ENCODE data around the gene CASP3.

Gene CASP3

DNA sequence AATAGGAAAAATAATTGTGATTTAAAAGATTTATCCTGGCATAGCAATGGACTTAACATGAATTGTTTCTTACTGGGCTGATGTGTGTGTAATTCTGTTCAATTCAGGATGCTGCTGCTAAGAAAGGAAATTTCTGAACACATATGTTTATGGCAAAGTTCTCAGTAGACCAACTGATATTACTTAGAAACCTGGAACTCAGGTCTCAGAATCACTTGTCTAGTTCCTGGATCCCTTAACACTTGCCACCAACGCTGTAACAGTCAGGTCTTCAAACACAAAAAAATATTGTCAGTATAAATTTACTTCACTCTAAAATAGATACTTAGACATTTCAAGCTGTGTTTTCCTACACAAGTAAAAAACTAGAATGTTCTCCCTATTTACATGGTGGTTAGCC is 5.5 kb downstream of the CASP3 start:
- Histone ChIP-seq H2BK120ac (ENCODE audit: low read depth, low read length) (no peak overlapping the region), H2BK12ac (ENCODE audit: low read length) (no peak overlapping the region), H3K27me3 (ENCODE audit: control insufficient read depth in 3 of 3, insufficient read depth in 3 of 3, low read depth in 1 of 3, low read length in 3 of 3) (no peaks in the 10 kb centered on the region), H3K9me3 (replicated peaks in 1 of 2; ENCODE audit: control insufficient read depth in 2 of 2, insufficient read depth in 1 of 2, low read depth in 1 of 2, low read length in 2 of 2) (no peaks in the 10 kb centered on the region), H2AK5ac (ENCODE audit: low read depth, low read length) (no peak overlapping the region), H4K8ac (ENCODE audit: low read depth, low read length) (no peak overlapping the region), H3K4me2 (ENCODE audit: insufficient read depth, low read length, poor library complexity, severe bottlenecking) (no peak overlapping the region), H3K79me1 (ENCODE audit: low read depth, low read length) (peaks cover 2% of the 10 kb centered on the region), H3K4ac (ENCODE audit: low read length) (no peak overlapping the region), H3K27ac (replicated peaks; ENCODE audit: low read length) (no peak overlapping the region), H4K91ac (ENCODE audit: low read depth, low read length, poor library complexity) (no peak overlapping the region), H3K23ac (ENCODE audit: low read depth, low read length, poor library complexity) (no peak overlapping the region), H3K36me3 (replicated peaks in 1 of 2; ENCODE audit: control insufficient read depth in 2 of 2, insufficient read depth in 2 of 2, low read length in 2 of 2) (peaks cover 2 to 38% of the 10 kb centered on the region in 2 donors), H2BK5ac (ENCODE audit: low read length) (no peak overlapping the region), H3K18ac (ENCODE audit: low read length) (no peak overlapping the region), H3K9ac (ENCODE audit: low read depth, low read length, poor library complexity) (no peak overlapping the region), H3K4me1 (ENCODE audit: control insufficient read depth in 2 of 2, insufficient read depth in 1 of 2, low read depth in 1 of 2, low read length in 2 of 2) (peaks cover 8% of the 10 kb centered on the region in 2 donors), H2AFZ (ENCODE audit: low read length) (no peak overlapping the region), H3K4me3 (ENCODE audit: low read length in 2 of 2) (no peak overlapping the region), H3K14ac (ENCODE audit: low read length) (no peak overlapping the region), H2BK15ac (ENCODE audit: low read length) (no peak overlapping the region)
- no CpG with 5 or more reads among the region's 1 CpG for WGBS, 2 donors (ENCODE audit: extremely low coverage in 2 of 2, insufficient read length in 2 of 2, insufficient replicate concordance in 1 of 2)
- no peak for DNase-seq (ENCODE audit: low spot score)

GRCh38 chr4:184641451-184641850 is 7.8 kb downstream of the CASP3 start:
- H4K8ac ChIP-seq (ENCODE audit: low read depth, low read length) = no peak overlapping the region
- H3K27me3 ChIP-seq (ENCODE audit: control insufficient read depth in 3 of 3, insufficient read depth in 3 of 3, low read depth in 1 of 3, low read length in 3 of 3) = no peaks in the 10 kb centered on the region
- no CpG with 5 or more reads among the region's 5 CpGs for WGBS, 2 donors (ENCODE audit: extremely low coverage in 2 of 2, insufficient read length in 2 of 2, insufficient replicate concordance in 1 of 2)
- H3K27ac ChIP-seq (replicated peaks; ENCODE audit: low read length) = no peak overlapping the region
- peaks cover 8 to 61% of the 10 kb centered on the region in 2 donors for H3K36me3 ChIP-seq (replicated peaks in 1 of 2; ENCODE audit: control insufficient read depth in 2 of 2, insufficient read depth in 2 of 2, low read length in 2 of 2)
- peaks cover 2% of the 10 kb centered on the region for H3K79me1 ChIP-seq (ENCODE audit: low read depth, low read length)
- no peak overlapping the region for H3K14ac ChIP-seq (ENCODE audit: low read length)
- peaks cover 0 to 2% of the 10 kb centered on the region in 2 donors for H3K4me1 ChIP-seq (ENCODE audit: control insufficient read depth in 2 of 2, insufficient read depth in 1 of 2, low read depth in 1 of 2, low read length in 2 of 2)
- no peak overlapping the region for H2BK120ac ChIP-seq (ENCODE audit: low read depth, low read length)
- H2BK12ac ChIP-seq (ENCODE audit: low read length) = no peak overlapping the region
- no peak overlapping the region for H2BK5ac ChIP-seq (ENCODE audit: low read length)
- H3K9ac ChIP-seq (ENCODE audit: low read depth, low read length, poor library complexity) = no peak overlapping the region
- H2BK15ac ChIP-seq (ENCODE audit: low read length) = no peak overlapping the region
- no peak overlapping the region for H3K18ac ChIP-seq (ENCODE audit: low read length)
- no peak overlapping the region for H3K4ac ChIP-seq (ENCODE audit: low read length)
- no peak overlapping the region for H3K4me3 ChIP-seq (ENCODE audit: low read length in 2 of 2)
- H2AK5ac ChIP-seq (ENCODE audit: low read depth, low read length) = no peak overlapping the region
- H2AFZ ChIP-seq (ENCODE audit: low read length) = no peak overlapping the region
- no peak for DNase-seq (ENCODE audit: low spot score)
- H4K91ac ChIP-seq (ENCODE audit: low read depth, low read length, poor library complexity) = no peak overlapping the region
- no peaks in the 10 kb centered on the region for H3K9me3 ChIP-seq (replicated peaks in 1 of 2; ENCODE audit: control insufficient read depth in 2 of 2, insufficient read depth in 1 of 2, low read depth in 1 of 2, low read length in 2 of 2)
- H3K4me2 ChIP-seq (ENCODE audit: insufficient read depth, low read length, poor library complexity, severe bottlenecking) = no peak overlapping the region
- H3K23ac ChIP-seq (ENCODE audit: low read depth, low read length, poor library complexity) = no peak overlapping the region

GRCh38 chr4:184641022-184641421 is 8.2 kb downstream of the CASP3 start:
- H3K79me1 ChIP-seq (ENCODE audit: low read depth, low read length) = peaks cover 2% of the 10 kb centered on the region
- no CpG with 5 or more reads among the region's 3 CpGs for whole genome bisulfite sequencing, 2 donors (ENCODE audit: extremely low coverage in 2 of 2, insufficient read length in 2 of 2, insufficient replicate concordance in 1 of 2)
- no peak overlapping the region for H4K91ac ChIP-seq (ENCODE audit: low read depth, low read length, poor library complexity)
- H2BK12ac ChIP-seq (ENCODE audit: low read length) = no peak overlapping the region
- H3K4me3 ChIP-seq (ENCODE audit: low read length in 2 of 2) = no peak overlapping the region
- no peak for DNase-seq (ENCODE audit: low spot score)
- H3K18ac ChIP-seq (ENCODE audit: low read length) = no peak overlapping the region
- H3K4me2 ChIP-seq (ENCODE audit: insufficient read depth, low read length, poor library complexity, severe bottlenecking) = no peak overlapping the region
- no peak overlapping the region for H2AFZ ChIP-seq (ENCODE audit: low read length)
- H2BK5ac ChIP-seq (ENCODE audit: low read length) = no peak overlapping the region
- H3K36me3 ChIP-seq (replicated peaks in 1 of 2; ENCODE audit: control insufficient read depth in 2 of 2, insufficient read depth in 2 of 2, low read length in 2 of 2) = peaks cover 11 to 61% of the 10 kb centered on the region in 2 donors
- no peak overlapping the region for H3K27ac ChIP-seq (replicated peaks; ENCODE audit: low read length)
- peaks cover 0 to 2% of the 10 kb centered on the region in 2 donors for H3K4me1 ChIP-seq (ENCODE audit: control insufficient read depth in 2 of 2, insufficient read depth in 1 of 2, low read depth in 1 of 2, low read length in 2 of 2)
- no peak overlapping the region for H2BK15ac ChIP-seq (ENCODE audit: low read length)
- H3K9me3 ChIP-seq (replicated peaks in 1 of 2; ENCODE audit: control insufficient read depth in 2 of 2, insufficient read depth in 1 of 2, low read depth in 1 of 2, low read length in 2 of 2) = no peaks in the 10 kb centered on the region
- no peaks in the 10 kb centered on the region for H3K27me3 ChIP-seq (ENCODE audit: control insufficient read depth in 3 of 3, insufficient read depth in 3 of 3, low read depth in 1 of 3, low read length in 3 of 3)
- H3K9ac ChIP-seq (ENCODE audit: low read depth, low read length, poor library complexity) = no peak overlapping the region
- H3K23ac ChIP-seq (ENCODE audit: low read depth, low read length, poor library complexity) = no peak overlapping the region
- no peak overlapping the region for H3K14ac ChIP-seq (ENCODE audit: low read length)
- no peak overlapping the region for H4K8ac ChIP-seq (ENCODE audit: low read depth, low read length)
- H2BK120ac ChIP-seq (ENCODE audit: low read depth, low read length) = no peak overlapping the region
- H2AK5ac ChIP-seq (ENCODE audit: low read depth, low read length) = no peak overlapping the region
- no peak overlapping the region for H3K4ac ChIP-seq (ENCODE audit: low read length)

DNA sequence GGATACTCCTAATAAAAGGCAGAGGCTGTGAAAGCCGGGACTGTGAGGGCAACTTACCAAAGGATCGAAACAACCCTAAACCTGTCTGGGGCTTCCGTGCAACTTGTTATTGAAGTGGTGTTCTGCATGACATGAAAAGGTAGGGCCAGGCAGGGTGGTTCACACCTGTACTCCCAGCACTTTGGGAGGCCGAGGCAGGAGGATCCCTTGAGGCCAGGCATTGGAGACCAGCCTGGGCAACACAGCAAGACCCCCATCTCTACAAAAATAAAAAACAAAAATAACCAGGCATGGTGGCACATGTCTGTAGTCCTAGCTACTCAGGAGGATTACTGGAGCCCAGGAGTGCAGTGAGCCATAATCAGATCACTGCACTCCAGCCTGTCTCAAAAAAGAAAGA is 12.3 kb downstream of the CASP3 start:
- no peak overlapping the region for H4K91ac ChIP-seq (ENCODE audit: low read depth, low read length, poor library complexity)

More for the DNA sequence above, 12.3 kb downstream of the CASP3 start:
- Histone ChIP-seq H2BK15ac (ENCODE audit: low read length) (no peak overlapping the region), H3K4ac (ENCODE audit: low read length) (no peak overlapping the region), H3K9me3 (replicated peaks in 1 of 2; ENCODE audit: control insufficient read depth in 2 of 2, insufficient read depth in 1 of 2, low read depth in 1 of 2, low read length in 2 of 2) (no peaks in the 10 kb centered on the region), H3K79me1 (ENCODE audit: low read depth, low read length) (no peaks in the 10 kb centered on the region), H3K4me1 (ENCODE audit: control insufficient read depth in 2 of 2, insufficient read depth in 1 of 2, low read depth in 1 of 2, low read length in 2 of 2) (no peaks in the 10 kb centered on the region), H3K9ac (ENCODE audit: low read depth, low read length, poor library complexity) (no peak overlapping the region), H2AFZ (ENCODE audit: low read length) (no peak overlapping the region), H3K23ac (ENCODE audit: low read depth, low read length, poor library complexity) (no peak overlapping the region), H2AK5ac (ENCODE audit: low read depth, low read length) (no peak overlapping the region), H3K27me3 (ENCODE audit: control insufficient read depth in 3 of 3, insufficient read depth in 3 of 3, low read depth in 1 of 3, low read length in 3 of 3) (no peaks in the 10 kb centered on the region), H3K14ac (ENCODE audit: low read length) (no peak overlapping the region), H4K8ac (ENCODE audit: low read depth, low read length) (no peak overlapping the region), H3K36me3 (replicated peaks in 1 of 2; ENCODE audit: control insufficient read depth in 2 of 2, insufficient read depth in 2 of 2, low read length in 2 of 2) (peaks cover 13 to 83% of the 10 kb centered on the region in 2 donors), H3K27ac (replicated peaks; ENCODE audit: low read length) (no peak overlapping the region), H2BK12ac (ENCODE audit: low read length) (no peak overlapping the region), H3K4me2 (ENCODE audit: insufficient read depth, low read length, poor library complexity, severe bottlenecking) (no peak overlapping the region), H3K4me3 (ENCODE audit: low read length in 2 of 2) (no peak overlapping the region), H3K18ac (ENCODE audit: low read length) (no peak overlapping the region), H2BK5ac (ENCODE audit: low read length) (no peak overlapping the region), H2BK120ac (ENCODE audit: low read depth, low read length) (no peak overlapping the region)
- no CpG with 5 or more reads among the region's 4 CpGs for WGBS, 2 donors (ENCODE audit: extremely low coverage in 2 of 2, insufficient read length in 2 of 2, insufficient replicate concordance in 1 of 2)
- DNase-seq (ENCODE audit: low spot score) = no peak

Measured in neuronal stem cell (in vitro differentiated cells).